Measurements from ENCODE around the gene KCNH1.
"Not testable (repeated sequence)": the region's sequence is repeated elsewhere in the genome, so short reads cannot be mapped to it uniquely, and the experiment has no call there.

DNA sequence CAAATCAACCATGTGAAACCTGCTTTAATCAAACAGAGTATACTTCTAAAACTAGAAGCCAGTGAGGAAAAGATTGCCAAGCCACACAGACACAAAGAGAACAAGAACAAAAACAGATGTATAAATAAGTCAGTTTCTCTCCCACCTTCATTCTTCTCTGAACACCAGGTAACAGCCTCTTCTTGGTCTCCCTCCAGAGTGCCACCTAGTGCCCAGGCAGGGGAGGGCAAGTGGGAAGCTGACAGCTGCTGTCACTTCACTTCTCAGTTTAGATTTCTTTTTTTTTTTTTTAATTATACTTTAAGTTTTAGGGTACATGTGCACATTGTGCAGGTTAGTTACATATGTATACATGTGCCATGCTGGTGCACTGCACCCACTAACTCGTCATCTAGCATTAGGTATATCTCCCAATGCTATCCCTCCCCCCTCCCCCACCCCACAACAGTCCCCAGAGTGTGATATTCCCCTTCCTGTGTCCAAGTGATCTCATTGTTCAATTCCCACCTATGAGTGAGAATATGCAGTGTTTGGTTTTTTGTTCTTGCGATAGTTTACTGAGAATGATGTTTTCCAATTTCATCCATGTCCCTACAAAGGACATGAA, 183.9 kb downstream of the KCNH1 start:
- not testable (repeated sequence) for TF ChIP-seq TCF7L2 (IDR thresholded peaks at IDR 0.05; ENCODE audit: borderline replicate concordance, extremely low read depth, insufficient read depth, insufficient read length)
- TF ChIP-seq, protein P1, sequence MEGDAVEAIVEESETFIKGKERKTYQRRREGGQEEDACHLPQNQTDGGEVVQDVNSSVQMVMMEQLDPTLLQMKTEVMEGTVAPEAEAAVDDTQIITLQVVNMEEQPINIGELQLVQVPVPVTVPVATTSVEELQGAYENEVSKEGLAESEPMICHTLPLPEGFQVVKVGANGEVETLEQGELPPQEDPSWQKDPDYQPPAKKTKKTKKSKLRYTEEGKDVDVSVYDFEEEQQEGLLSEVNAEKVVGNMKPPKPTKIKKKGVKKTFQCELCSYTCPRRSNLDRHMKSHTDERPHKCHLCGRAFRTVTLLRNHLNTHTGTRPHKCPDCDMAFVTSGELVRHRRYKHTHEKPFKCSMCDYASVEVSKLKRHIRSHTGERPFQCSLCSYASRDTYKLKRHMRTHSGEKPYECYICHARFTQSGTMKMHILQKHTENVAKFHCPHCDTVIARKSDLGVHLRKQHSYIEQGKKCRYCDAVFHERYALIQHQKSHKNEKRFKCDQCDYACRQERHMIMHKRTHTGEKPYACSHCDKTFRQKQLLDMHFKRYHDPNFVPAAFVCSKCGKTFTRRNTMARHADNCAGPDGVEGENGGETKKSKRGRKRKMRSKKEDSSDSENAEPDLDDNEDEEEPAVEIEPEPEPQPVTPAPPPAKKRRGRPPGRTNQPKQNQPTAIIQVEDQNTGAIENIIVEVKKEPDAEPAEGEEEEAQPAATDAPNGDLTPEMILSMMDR (IDR thresholded peaks at IDR 0.05 in 2 of 3, conservative IDR thresholded peaks at IDR 0.05 in 1 of 3; ENCODE audit: borderline replicate concordance in 1 of 3, insufficient read depth in 1 of 3, low read depth in 2 of 3, low read length in 2 of 3) = peak; percentile 50 to 81 (median 61); a peak in 5 of 6 replicates
- TF ChIP-seq, protein P2, sequence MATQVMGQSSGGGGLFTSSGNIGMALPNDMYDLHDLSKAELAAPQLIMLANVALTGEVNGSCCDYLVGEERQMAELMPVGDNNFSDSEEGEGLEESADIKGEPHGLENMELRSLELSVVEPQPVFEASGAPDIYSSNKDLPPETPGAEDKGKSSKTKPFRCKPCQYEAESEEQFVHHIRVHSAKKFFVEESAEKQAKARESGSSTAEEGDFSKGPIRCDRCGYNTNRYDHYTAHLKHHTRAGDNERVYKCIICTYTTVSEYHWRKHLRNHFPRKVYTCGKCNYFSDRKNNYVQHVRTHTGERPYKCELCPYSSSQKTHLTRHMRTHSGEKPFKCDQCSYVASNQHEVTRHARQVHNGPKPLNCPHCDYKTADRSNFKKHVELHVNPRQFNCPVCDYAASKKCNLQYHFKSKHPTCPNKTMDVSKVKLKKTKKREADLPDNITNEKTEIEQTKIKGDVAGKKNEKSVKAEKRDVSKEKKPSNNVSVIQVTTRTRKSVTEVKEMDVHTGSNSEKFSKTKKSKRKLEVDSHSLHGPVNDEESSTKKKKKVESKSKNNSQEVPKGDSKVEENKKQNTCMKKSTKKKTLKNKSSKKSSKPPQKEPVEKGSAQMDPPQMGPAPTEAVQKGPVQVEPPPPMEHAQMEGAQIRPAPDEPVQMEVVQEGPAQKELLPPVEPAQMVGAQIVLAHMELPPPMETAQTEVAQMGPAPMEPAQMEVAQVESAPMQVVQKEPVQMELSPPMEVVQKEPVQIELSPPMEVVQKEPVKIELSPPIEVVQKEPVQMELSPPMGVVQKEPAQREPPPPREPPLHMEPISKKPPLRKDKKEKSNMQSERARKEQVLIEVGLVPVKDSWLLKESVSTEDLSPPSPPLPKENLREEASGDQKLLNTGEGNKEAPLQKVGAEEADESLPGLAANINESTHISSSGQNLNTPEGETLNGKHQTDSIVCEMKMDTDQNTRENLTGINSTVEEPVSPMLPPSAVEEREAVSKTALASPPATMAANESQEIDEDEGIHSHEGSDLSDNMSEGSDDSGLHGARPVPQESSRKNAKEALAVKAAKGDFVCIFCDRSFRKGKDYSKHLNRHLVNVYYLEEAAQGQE (IDR thresholded peaks at IDR 0.05; ENCODE audit: low read depth) = not testable (repeated sequence)

Data from HCT116 (cell line).